Measurements from ENCODE around the gene HOXB2. TPM values are rescaled to one million over a fixed set of nuclear protein-coding genes. Genes with fewer than 3 reads are reported as not detected.

HOXB2 gene
- total and polyA plus RNA-seq, 2 of the 8 experiments (the other 6 are each of a cell fraction or from before 2014, with no cell fraction given): not detected

DNA sequence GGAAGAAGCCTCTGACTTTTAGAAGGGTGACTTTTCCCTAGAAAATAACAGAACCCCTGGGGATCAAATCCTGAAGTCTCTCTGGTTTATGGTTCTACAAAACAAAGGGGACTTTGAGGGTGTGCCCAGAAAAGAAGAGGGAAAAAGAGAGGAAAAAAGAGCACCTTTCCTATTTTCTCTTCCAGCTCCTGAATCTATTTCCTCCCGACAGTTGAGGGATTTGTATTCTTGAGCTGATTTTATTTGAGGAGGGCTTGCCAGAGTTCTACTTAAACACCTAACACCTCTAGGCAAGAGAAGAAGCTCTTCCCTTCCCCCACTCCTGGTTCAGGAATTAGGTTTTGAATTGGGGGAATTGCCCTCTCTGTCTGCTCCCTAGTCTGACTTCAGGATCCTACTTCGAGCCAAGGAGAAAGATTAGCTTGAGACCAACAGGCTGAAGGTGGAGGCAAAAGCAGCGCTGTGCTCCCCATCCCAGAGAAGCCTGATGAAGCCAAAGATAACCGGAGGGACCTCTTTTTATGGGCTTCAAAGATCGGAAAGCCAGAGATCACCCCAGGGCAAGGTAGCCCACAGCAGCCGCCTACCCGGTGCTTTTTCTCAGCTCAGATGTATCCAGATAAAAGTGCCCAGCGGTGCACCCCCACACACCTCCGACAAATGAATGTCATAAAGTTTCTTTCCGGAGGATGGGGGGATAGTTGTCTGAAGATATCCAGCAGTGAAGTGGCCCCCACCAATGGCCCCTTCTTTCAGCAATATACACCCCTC is 44.3 kb upstream of the HOXB2 start (continued):
- no peak for TF ChIP-seq SP2 (IDR thresholded peaks at IDR 0.05; ENCODE audit: low read length)
- no peak for TF ChIP-seq NRF1 (IDR thresholded peaks at IDR 0.05; ENCODE audit: low read depth, low read length)
- no peak for TF ChIP-seq TEAD4 (IDR thresholded peaks at IDR 0.05; ENCODE audit: low read depth, low read length)
- TF ChIP-seq TBP (IDR thresholded peaks at IDR 0.05; ENCODE audit: low read depth, low read length): no peak
- no peak for TF ChIP-seq CTCF (IDR thresholded peaks at IDR 0.05; ENCODE audit: control extremely low read depth in 1 of 3, insufficient read depth in 1 of 3, low read depth in 1 of 3, low read length in 3 of 3)
